Activated gamma-delta T cell (primary cell): ENCODE data around the gene STK32C.
"Not testable (repeated sequence)": the region's sequence is repeated elsewhere in the genome, so short reads cannot be mapped to it uniquely, and the experiment has no call there.

Source experiments
- DNase-seq: peaks from one replicate; lab custom pipeline; 2025; lab: John Stamatoyannopoulos, UW

STK32C gene

DNA sequence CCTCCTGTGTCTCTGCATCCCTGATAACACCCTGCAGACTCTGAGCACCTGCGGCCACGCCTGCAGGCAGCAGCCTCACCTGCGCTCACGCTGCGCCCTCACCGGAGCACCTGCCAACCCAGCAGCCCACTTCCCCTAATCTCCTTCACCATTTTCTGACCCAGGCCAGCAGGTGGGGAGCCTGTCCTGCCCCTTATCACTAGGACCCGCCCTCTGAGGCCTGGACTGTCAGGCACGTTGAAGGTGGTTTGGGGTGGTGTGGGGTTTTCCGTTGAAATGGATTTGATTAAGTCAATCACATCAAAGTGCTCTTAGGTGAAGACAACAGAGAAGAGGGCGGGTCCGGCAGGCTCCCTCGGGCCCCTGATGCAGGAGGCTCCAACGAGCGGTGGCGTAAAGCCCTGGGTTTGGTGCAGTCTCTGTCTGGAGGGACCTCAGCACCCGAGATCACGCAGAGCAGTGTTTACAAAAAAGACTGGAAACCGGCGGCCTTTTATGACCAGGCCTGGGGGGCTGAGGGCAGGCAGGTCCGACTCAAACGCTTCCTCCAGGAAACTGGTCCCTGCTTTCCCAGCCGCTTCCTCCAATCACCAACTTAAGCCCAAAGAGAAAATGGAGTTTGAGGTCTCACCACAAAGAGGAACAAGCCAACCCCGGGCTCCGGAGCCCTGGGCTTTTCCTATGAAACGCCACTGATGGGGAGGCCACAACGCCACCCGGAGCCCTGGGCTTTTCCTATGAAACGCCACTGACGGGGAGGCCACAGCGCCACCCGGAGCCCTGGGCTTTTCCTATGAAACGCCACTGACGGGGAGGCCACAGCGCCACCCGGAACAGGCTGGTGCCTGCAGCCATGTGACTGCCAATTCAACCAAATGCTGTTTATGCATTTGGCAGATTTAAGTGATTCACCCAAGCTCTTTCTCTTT, 75.5 kb downstream of the STK32C start:
- no peak for DNase-seq

DNA sequence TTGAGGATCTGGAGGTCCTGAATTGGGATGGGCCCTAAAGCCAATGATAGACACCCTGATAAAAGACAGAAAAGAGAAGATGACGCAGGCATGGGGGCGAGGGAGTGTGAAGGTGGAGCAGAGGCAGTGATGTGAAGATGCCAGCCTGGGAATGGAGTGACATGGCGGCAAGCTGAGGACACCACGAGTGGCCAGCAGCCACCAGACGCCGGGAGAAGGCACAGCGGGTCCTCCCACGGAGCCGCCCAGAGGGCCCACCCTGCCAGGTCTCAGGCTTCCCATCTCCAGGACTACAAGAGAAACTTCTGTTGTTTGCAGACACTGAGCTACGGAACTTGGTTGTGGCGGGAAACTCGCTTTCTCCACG, 76.1 kb downstream of the STK32C start:
- no peak for DNase-seq

- DNase-seq = no peak
These were observed 77.1 kb downstream of the STK32C start for GRCh38 chr10:132230557-132231210.

DNA sequence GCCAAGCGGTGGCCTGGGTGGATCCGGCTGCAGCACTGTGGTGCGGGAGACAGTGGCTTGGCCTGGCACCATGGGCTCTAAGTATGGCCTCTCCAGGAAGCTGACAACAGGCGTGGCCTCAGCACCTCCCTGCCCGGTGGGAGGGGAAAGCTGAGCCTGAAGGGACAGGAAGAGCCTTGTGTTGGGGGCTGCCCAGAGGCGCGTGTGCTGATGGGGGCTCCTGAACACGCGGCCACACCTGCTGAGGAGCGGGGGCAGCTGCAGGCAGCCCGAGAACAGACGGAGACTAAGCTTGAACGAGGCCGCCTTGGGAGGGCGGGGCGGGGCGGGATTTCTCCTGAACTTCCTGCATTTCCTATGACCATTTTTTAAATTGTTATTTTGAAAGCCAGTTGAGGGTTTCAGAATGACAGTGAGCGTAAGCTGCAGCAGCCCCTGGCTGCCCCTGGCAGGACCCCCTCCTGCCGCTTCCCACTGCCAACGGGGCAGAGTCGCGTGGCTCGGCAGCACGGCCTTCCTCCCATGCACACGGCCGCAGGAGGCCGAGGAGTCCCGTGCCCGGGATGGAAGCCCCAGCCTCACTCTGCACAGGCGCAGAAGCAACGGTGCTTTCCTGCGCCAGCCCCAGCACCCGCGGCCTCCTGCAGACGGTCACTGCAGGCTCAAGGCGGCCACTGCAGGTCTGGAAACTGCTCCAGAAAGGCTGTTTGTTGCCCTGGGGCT, 77.8 kb downstream of the STK32C start:
- DNase-seq = no peak

DNA sequence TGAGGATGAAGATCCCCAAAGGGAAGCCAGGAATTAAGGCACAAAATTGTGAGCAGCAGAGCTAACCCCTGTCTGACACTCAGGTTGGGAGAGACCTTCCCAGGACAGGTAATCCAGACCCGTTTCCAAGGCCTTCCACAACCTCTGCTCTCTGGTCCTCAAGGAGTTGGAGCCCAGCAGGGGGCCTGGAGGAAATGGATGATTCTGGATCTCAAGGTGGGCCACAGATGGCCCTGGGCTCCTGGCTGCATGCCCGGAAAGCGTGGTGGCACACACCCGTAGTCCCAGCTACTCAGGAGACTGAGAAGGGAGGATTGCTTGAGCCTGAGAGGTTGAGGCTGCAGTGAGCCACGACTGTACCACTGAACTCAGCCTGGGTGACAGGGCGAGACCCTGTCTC, 78.7 kb downstream of the STK32C start:
- no peak for DNase-seq

- DNase-seq = no peak
These were observed 79.1 kb downstream of the STK32C start for GRCh38 chr10:132228616-132229015.

- DNase-seq = no peak
These were observed 79.8 kb downstream of the STK32C start for GRCh38 chr10:132227851-132228390.

DNA sequence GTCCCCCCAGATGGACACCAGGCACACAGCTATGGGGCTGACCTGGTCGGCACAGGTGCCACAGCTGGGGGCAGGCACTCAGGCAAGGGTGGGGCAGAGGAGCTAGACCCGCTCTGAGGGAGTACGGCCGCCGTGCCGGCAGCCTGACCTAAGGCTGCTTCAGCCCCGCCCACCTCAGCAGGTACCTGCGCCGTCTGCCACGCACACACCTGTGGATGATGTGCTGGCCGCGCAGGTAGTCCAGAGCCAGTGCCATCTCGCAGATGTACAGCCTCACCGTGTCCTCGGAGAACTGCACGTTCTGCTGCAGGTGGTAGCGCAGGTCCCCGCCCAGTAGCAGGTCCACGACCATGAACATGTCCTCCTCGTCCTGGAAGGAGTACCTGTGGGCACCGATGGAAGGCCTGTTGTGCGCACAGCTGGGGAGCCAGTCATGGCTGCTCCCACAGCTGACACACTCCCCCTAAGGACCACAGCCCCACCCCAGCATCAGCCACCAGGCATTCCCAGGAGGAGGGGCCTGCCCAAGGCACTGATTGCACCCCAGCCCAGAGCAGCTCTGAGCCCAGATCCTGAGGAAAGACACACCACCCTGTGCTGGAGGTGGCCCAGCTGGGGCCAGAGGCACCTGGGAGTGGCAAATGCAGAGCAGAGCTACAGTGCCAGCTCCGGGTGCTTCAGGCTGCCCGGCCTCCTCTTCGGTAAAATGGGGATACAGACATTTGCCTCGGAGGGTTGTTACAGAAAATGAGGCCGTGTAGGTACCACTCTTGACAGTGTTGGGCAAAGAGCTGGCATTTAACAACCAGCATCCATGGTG, 81.0 kb downstream of the STK32C start:
- no peak for DNase-seq

DNA sequence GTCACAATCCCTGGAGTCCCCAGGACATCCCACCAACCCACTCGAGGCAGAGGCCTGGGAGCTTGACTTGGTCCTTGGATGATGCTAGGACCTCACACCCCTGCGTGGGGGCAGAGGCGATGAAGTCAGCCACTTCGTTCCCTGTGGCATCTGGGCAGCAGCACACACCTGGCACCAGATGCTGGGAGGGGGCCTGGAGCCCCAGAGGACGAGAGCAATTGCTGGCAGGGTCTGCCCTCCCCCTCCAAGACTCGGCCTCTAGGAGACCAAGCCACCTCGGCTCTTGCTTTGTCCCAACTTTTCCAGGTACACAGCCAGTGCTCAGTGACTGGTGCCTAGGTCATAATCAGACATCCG, 81.9 kb downstream of the STK32C start:
- DNase-seq = no peak

DNA sequence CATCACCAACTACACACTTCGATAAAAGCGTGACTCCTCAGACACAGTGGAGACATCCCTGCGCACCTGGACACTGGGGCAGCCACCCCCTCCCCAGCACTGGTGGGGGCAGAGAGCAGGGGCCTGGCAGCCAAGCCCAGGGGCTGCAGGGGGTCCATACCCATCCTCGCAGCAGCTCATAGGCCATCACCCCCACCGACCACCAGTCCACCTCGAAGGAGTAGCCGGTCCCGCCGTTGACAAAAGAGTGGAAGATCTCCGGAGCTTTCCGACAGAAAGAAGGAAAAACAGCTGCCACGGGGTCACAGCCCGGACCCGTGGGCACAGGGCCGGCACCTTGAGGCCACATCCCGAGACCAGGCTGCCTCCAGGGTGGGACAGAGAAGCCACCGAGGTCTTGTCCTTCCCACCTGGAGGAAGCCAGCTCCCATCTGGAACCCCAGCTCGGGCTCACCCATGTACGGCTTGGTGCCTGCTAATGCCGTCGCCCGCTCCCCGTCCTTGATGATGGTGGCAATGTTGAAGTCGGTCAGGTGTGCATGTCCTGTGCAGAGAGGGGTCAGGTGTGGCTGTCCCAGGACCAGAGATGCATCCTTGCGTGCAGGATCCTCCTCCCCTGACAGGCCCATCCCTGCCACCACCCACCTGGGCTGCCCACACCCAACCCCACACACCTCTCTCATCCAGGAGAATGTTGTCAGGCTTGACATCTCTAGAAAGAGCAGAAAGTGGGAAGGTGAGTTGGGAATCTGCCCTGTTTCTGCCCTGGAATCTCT, 82.5 kb downstream of the STK32C start:
- no peak for DNase-seq

DNA sequence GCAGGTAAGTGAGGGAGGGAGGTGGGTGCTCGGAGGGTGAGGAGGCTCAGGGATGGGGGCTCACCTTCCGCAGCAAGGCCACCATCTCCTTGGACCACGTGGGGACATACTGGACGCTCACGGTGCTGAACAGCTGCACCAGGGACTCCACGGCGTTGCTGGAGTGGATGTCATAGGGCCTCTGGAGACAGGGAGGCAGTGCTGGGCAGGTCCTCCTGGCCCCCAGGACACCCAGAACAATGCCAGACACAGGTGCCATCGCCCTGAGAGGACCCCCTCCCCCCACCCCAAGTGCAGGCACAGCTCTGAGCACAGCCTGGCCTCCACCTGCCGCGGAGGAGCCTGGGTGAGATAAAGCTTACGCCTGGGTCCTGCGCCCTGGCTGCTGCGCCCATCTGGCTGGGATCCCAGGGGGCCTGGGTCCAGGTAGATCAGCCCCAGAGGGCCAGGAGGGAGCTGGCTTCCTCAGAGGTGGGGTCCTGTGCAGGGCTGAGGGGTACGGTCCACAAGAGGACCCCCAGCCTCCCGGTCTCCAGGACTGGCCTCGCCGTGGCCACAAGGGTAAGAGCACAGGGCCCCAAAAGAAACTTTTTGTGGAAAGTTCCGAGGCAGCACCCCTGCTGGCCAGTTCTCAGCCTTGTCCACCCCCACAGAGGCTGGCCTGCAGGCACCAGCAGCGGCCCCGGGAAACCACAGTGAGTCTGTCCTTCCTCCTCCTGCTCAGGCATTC, 83.2 kb downstream of the STK32C start:
- no peak for DNase-seq

DNA sequence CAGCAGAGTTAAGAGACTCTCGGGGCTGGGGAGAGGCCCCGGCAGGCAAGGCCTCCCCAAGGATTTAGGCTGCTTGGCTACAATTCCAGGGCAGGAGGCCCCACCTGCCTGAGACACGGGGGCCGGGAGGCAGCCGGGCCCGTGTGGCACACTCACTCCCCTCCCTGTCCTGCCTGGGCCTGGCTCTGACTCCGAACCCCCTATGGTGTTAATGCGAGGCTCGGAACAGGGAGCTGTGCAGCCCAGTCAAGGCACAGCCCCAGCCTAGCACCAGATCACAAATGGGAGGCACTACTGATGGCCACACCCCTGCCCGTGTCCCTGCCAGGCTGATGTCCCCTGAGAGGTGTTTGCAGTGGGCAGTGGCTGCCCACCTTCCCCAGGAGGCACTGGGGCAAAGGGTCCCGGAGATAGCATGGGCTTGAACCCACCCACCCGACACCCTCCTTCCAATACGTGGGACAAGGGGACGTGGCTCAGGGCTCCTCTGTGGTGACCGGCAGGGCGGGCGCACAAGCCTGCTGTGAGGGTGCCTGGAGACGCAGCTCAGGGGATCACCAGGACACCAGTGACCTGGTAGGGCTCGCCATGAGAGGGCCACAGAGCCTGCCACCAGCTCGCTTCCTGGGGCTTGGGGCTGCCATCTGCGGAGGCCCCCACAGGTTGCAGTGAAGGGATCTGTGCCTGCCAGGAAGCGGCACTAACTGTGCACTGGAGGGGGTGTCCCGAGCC, 84.0 kb downstream of the STK32C start:
- no peak for DNase-seq

DNA sequence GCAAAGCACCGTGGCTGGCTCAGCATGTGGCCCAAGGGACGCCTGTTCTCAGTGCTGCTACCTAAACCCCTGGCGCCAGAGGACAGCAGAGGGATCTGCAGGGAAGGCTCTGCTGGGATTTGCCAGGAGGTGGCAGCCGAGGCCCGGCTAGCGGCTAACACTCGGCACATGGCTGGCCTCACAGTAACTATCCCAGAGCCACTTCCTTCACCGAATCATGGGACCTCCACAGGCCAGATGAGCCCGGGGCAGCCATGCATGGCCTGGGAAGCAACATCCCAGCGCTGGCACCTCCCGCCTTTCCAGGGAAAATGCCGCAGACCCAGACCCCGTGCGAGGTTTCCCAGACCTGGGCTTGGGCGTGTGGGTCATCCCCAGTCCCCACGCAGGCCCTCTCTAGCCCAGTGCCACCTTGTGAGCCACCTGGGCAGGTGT, 84.6 kb downstream of the STK32C start:
- no peak for DNase-seq

DNA sequence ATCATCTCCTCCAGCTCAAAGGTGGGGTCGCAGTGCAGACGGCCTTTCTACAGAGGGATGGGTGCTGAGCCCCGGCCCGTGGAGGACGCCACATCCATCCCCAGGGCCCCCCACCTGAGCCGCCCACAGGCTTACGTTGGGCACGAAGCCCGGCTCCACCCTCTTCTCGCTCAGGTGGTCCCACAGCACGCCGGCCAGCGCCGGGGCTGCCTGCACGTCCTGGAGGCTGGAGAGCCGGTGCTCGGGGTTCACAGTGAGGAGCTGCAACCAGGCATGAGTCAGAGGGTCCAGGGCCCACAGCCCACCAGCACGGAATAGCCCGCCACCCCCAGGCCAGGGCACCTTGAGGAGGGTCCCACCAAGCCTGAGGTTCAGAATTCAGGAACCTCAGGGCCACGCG, 85.0 kb downstream of the STK32C start:
- no peak for DNase-seq

- not testable (repeated sequence) for DNase-seq
These were observed 86.8 kb downstream of the STK32C start for GRCh38 chr10:132220996-132221395.

GRCh38 chr10:132220061-132220460, 87.7 kb downstream of the STK32C start:
- DNase-seq = no peak

DNA sequence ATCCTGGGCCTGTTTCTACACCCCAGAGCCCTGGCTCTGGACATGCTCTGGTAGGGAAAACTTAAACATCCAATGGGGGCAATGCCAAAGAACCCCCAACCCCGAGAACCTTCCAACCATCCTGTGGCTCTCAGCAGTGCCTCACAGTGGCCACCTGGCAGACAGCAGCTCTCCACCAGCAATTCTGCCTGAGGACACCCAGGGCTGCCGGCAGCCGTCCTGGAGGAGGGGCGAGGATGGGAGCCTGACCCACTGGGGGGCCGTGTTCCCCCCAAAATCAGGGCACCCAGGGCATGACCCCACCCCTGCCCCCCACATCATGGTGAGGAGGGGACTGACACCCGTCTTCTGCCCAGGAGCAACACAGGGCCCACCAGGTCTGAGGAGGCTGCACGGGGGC, 88.3 kb downstream of the STK32C start:
- DNase-seq = no peak

- DNase-seq = not testable (repeated sequence)
These were observed 91.3 kb downstream of the STK32C start for GRCh38 chr10:132216441-132216840.

GRCh38 chr10:132213917-132214316, 93.8 kb downstream of the STK32C start:
- DNase-seq = no peak
